ENCODE results near the gene SOWAHA.

The SOWAHA gene
- total RNA-seq: 0 to 0.09 (median 0) reads per million in 4 experiments

- DNase-seq: no peak
Measured at GRCh38 chr5:132812781-132813598, at the start of gene SOWAHA. SOWAHA (plus strand) TSS chr5:132813302; CDS start chr5:132813622, 320 bp downstream.

- DNase-seq: no peak
Measured at GRCh38 chr5:132764051-132764450, 49.1 kb upstream of the SOWAHA start.

GRCh38 chr5:132764671-132765238 is 48.3 kb upstream of the SOWAHA start:
- DNase-seq: no peak

- DNase-seq: no peak
Measured at GRCh38 chr5:132765311-132766019, 47.6 kb upstream of the SOWAHA start.

GRCh38 chr5:132766020-132766805 is 46.9 kb upstream of the SOWAHA start:
- no peak for DNase-seq

GRCh38 chr5:132766806-132767055 is 46.4 kb upstream of the SOWAHA start:
- no peak for DNase-seq

GRCh38 chr5:132767150-132767549 is 46.0 kb upstream of the SOWAHA start:
- no peak for DNase-seq

- no peak for DNase-seq
Measured at GRCh38 chr5:132768485-132768868, 44.6 kb upstream of the SOWAHA start.

- DNase-seq: no peak
Measured at GRCh38 chr5:132770476-132771159, 42.5 kb upstream of the SOWAHA start.

- DNase-seq: no peak
Measured at GRCh38 chr5:132771503-132771998, 41.6 kb upstream of the SOWAHA start.

GRCh38 chr5:132772291-132773070 is 40.6 kb upstream of the SOWAHA start:
- no peak for DNase-seq

GRCh38 chr5:132773114-132773513 is 40.0 kb upstream of the SOWAHA start:
- DNase-seq: no peak

- DNase-seq: no peak
Measured at GRCh38 chr5:132773601-132774355, 39.3 kb upstream of the SOWAHA start.

- no peak for DNase-seq
Measured at GRCh38 chr5:132774406-132774805, 38.7 kb upstream of the SOWAHA start.

- no peak for DNase-seq
Measured at GRCh38 chr5:132774896-132775295, 38.2 kb upstream of the SOWAHA start.

- DNase-seq: no peak
Measured at GRCh38 chr5:132775476-132775961, 37.6 kb upstream of the SOWAHA start.

- DNase-seq: no peak
Measured at GRCh38 chr5:132776131-132776937, 36.8 kb upstream of the SOWAHA start.

GRCh38 chr5:132776938-132777208 is 36.2 kb upstream of the SOWAHA start:
- no peak for DNase-seq

- DNase-seq: no peak
Measured at GRCh38 chr5:132777209-132778069, 35.7 kb upstream of the SOWAHA start, which contains the start of gene SEPTIN8. SEPTIN8 (minus strand) TSS chr5:132777239; CDS start chr5:132777137, 102 bp downstream.

Measured in effector CD8-positive, alpha-beta T cell (primary cell).